ENCODE results near the gene MAPK14. TPM values are rescaled to one million over a fixed set of nuclear protein-coding genes. Genes with fewer than 3 reads are reported as not detected.
A peak's percentile ranks its signal among the peaks of the same experiment; 100 is the strongest.

MAPK14 gene
- total RNA-seq, 1 donor from 2014 or later, result 65.0 TPM

DNA sequence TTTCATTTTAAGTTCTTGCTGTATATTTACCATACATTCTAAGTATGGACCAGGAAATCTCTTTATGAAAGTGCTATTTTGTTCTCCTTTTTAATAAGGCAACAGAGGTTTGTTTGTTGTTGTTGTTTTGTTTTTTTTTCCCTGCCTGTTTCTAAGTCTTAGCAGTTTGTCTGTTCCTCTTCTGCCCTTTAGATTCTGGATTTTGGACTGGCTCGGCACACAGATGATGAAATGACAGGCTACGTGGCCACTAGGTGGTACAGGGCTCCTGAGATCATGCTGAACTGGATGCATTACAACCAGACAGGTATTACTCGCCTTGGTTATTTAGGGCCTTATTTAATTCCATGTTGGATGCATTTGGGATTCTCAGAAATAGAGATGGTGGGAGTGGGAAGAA is 48.0 kb downstream of the MAPK14 start:
- Mint-ChIP-seq H3K4me1 (no peaks in the 10 kb centered on the region), H3K36me3 (peaks cover 27% of the 10 kb centered on the region), H3K9me3 (peaks cover 3% of the 10 kb centered on the region), H3K27ac (no peak overlapping the region), H3K27me3 (ENCODE audit: insufficient read depth, low read depth) (no peaks in the 10 kb centered on the region), H3K4me3 (no peak overlapping the region)
- Histone ChIP-seq H3K4me3 (no peak overlapping the region), H3K4me1 (no peaks in the 10 kb centered on the region), H3K9ac (no peak overlapping the region), H3K9me3 (ENCODE audit: low read depth) (no peaks in the 10 kb centered on the region), H3K27ac (no peak overlapping the region), H2AFZ (replicated peaks) (no peak overlapping the region), H3K79me2 (ENCODE audit: low read depth) (peaks cover 7% of the 10 kb centered on the region), H4K20me1 (ENCODE audit: low read depth) (no peaks in the 10 kb centered on the region), H3K4me2 (no peak overlapping the region), H3K27me3 (no peaks in the 10 kb centered on the region), H3F3A (ENCODE audit: low read depth) (no peaks in the 10 kb centered on the region), H3K36me3 (peaks cover 6% of the 10 kb centered on the region)
- TF ChIP-seq EZH2 (IDR thresholded peaks at IDR 0.05), result no peak
- TF ChIP-seq, protein P1, sequence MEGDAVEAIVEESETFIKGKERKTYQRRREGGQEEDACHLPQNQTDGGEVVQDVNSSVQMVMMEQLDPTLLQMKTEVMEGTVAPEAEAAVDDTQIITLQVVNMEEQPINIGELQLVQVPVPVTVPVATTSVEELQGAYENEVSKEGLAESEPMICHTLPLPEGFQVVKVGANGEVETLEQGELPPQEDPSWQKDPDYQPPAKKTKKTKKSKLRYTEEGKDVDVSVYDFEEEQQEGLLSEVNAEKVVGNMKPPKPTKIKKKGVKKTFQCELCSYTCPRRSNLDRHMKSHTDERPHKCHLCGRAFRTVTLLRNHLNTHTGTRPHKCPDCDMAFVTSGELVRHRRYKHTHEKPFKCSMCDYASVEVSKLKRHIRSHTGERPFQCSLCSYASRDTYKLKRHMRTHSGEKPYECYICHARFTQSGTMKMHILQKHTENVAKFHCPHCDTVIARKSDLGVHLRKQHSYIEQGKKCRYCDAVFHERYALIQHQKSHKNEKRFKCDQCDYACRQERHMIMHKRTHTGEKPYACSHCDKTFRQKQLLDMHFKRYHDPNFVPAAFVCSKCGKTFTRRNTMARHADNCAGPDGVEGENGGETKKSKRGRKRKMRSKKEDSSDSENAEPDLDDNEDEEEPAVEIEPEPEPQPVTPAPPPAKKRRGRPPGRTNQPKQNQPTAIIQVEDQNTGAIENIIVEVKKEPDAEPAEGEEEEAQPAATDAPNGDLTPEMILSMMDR (IDR thresholded peaks at IDR 0.05), result peak; percentile 34
- TF ChIP-seq EZH2phosphoT487 (IDR thresholded peaks at IDR 0.05), result no peak
- no peak for DNase-seq (ENCODE audit: low spot score)

DNA sequence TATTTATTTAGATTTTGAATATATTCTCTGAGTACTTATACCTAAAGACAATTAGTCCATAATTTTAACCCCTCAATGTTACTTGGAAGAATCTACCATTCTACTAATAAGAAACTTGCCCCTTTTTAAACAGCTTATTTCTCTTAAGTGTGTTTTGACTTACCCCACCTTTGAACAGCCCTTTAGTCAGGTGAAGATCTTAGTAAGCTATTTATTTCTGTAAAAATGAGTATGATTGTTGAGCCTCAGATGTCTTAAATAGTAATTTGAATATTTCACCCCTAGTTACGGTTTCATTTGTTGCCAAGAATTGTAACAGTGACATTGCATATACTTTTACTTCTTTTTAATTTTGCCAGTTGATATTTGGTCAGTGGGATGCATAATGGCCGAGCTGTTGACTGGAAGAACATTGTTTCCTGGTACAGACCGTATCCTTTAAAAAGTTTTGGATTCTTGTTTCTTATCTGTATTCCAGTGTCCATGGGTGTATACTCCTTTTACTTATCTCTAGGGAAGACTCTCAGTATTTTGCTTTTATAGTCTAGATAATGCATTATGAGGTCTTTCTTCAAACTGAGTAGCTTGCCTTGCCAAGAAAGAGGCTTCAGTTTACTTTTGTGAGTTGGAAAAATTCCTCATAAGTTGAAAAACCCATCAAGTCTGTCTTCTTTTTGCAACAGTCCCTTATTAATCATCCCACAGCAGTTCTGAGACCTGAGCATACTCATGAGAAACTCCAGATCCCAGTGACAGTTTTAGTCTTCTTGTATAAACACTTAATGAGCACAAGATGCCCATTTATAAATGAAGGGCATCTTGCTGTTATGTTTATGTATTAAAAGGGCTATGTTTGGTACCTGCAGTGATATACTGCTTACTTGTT is 48.8 kb downstream of the MAPK14 start:
- no peak overlapping the region for H3K4me3 Mint-ChIP-seq
- Histone ChIP-seq H3K4me1 (no peaks in the 10 kb centered on the region), H3K9me3 (ENCODE audit: low read depth) (peaks cover 7% of the 10 kb centered on the region), H2AFZ (replicated peaks) (no peak overlapping the region), H3F3A (ENCODE audit: low read depth) (no peaks in the 10 kb centered on the region), H3K4me3 (no peak overlapping the region), H3K9ac (no peak overlapping the region), H3K36me3 (peaks cover 14% of the 10 kb centered on the region), H3K27me3 (no peaks in the 10 kb centered on the region), H3K27ac (no peak overlapping the region), H4K20me1 (ENCODE audit: low read depth) (no peaks in the 10 kb centered on the region), H3K4me2 (no peak overlapping the region), H3K79me2 (ENCODE audit: low read depth) (no peaks in the 10 kb centered on the region)
- no peaks in the 10 kb centered on the region for H3K27me3 Mint-ChIP-seq (ENCODE audit: insufficient read depth, low read depth)
- TF ChIP-seq EZH2 (IDR thresholded peaks at IDR 0.05), result no peak
- TF ChIP-seq EZH2phosphoT487 (IDR thresholded peaks at IDR 0.05), result no peak
- TF ChIP-seq, protein P1 (IDR thresholded peaks at IDR 0.05), result no peak
- H3K36me3 Mint-ChIP-seq, result peaks cover 35% of the 10 kb centered on the region
- no peaks in the 10 kb centered on the region for H3K4me1 Mint-ChIP-seq
- no peak overlapping the region for H3K27ac Mint-ChIP-seq
- DNase-seq (ENCODE audit: low spot score), result no peak
- H3K9me3 Mint-ChIP-seq, result peaks cover 10% of the 10 kb centered on the region

DNA sequence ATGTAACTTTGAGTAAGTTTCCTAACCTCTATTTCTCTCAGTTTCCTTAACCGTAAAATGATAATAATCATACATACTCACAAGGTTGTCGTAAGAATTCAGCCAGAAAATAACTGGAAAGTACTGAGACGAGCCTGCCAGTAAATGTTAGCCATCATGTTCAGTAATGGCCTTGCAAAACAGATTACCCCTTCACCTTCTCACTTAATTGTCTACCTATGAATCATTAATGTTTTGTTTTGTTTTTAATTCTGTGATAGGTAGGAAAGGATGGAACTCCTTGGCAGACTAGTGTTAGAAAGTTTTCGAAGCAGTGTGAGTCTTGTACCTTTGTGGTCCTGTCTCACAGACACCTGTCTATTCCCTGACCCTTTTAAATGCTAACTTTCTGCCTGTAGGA is 50.6 kb downstream of the MAPK14 start:
- Histone ChIP-seq H2AFZ (replicated peaks) (no peak overlapping the region), H3K36me3 (peaks cover 31% of the 10 kb centered on the region), H3K4me1 (no peaks in the 10 kb centered on the region), H3K79me2 (ENCODE audit: low read depth) (no peaks in the 10 kb centered on the region), H3K4me2 (no peak overlapping the region), H3K27me3 (no peaks in the 10 kb centered on the region), H4K20me1 (ENCODE audit: low read depth) (no peaks in the 10 kb centered on the region), H3K9me3 (ENCODE audit: low read depth) (peaks cover 20% of the 10 kb centered on the region), H3K27ac (no peak overlapping the region), H3K9ac (no peak overlapping the region), H3K4me3 (no peak overlapping the region), H3F3A (ENCODE audit: low read depth) (no peaks in the 10 kb centered on the region)
- Mint-ChIP-seq H3K4me3 (no peak overlapping the region), H3K36me3 (peaks cover 44% of the 10 kb centered on the region), H3K9me3 (peaks cover 20% of the 10 kb centered on the region), H3K27ac (no peak overlapping the region), H3K4me1 (no peaks in the 10 kb centered on the region), H3K27me3 (ENCODE audit: insufficient read depth, low read depth) (no peaks in the 10 kb centered on the region)
- DNase-seq (ENCODE audit: low spot score), result no peak
- TF ChIP-seq, protein P1 (IDR thresholded peaks at IDR 0.05), result no peak
- TF ChIP-seq EZH2 (IDR thresholded peaks at IDR 0.05) (no peak), EZH2phosphoT487 (IDR thresholded peaks at IDR 0.05) (no peak)

Measured in neural progenitor cell (in vitro differentiated cells).